SK-N-SH treated with all-trans-retinoic acid at 6 μM for 48 hours (cell line): ENCODE measurements around the gene GALNT17.

ENCODE experiments used
- ATAC-seq: fragments of 200-7000 bp; cut with Tn5 transposase; 3 replicates; pipeline ENCODE4 v1.9.1; 2020; ENCODE audit warnings: mild to moderate bottlenecking, moderate library complexity
- ARNTL ChIP-seq: fragments of 450-650 bp; formaldehyde crosslinking; IDR thresholded peaks from 2 replicates; pipeline ENCODE4 v1.5.0; 2020; ENCODE audit warnings: low read depth, mild to moderate bottlenecking, moderate library complexity, borderline replicate concordance
- BACH2 ChIP-seq: fragments of 250-450 bp; sonication (Bioruptor Pico); IDR thresholded peaks from 2 replicates; pipeline ENCODE4 v1.9.0; 2021; ENCODE audit warnings: mild to moderate bottlenecking, borderline replicate concordance
- CREB5 ChIP-seq: fragments of 250-450 bp; sonication (Bioruptor Pico); IDR thresholded peaks from 2 replicates; pipeline ENCODE4 v1.5.1; 2020; ENCODE audit warnings: low read depth, mild to moderate bottlenecking, moderate library complexity
- CSDC2 ChIP-seq: fragments of 250-450 bp; sonication (Bioruptor Pico); IDR thresholded peaks from 2 replicates; pipeline ENCODE4 v1.5.0; 2020; ENCODE audit warnings: mild to moderate bottlenecking, moderate library complexity
- CSRNP3 ChIP-seq: fragments of 250-450 bp; sonication (Bioruptor Pico); IDR thresholded peaks from 2 replicates; pipeline ENCODE4 v1.5.1; 2021; ENCODE audit warnings: mild to moderate bottlenecking, moderate library complexity
- ESRRG ChIP-seq: fragments of 250-450 bp; sonication (Bioruptor Pico); IDR thresholded peaks from 2 replicates; pipeline ENCODE4 v1.6.1; 2021; ENCODE audit warnings: mild to moderate bottlenecking
- ISL1 ChIP-seq: fragments of 250-450 bp; sonication (Bioruptor Pico); IDR thresholded peaks from 2 replicates; pipeline ENCODE4 v2.1.2; 2022; ENCODE audit warnings: mild to moderate bottlenecking, moderate library complexity
- OSR1 ChIP-seq: fragments of 250-450 bp; sonication (Bioruptor Pico); IDR thresholded peaks from 2 replicates; pipeline ENCODE4 v1.8.0; 2022; ENCODE audit warnings: moderate library complexity, mild to moderate bottlenecking, inconsistent platforms
- PATZ1 ChIP-seq: fragments of 250-450 bp; sonication (Bioruptor Pico); IDR thresholded peaks from 2 replicates; pipeline ENCODE4 v1.8.0; 2020; ENCODE audit warnings: mild to moderate bottlenecking, moderate library complexity, borderline replicate concordance
- POU6F1 ChIP-seq: fragments of 250-450 bp; sonication (Bioruptor Pico); IDR thresholded peaks from 2 replicates; pipeline ENCODE4 v1.8.0; 2021; ENCODE audit warnings: low read depth, mild to moderate bottlenecking, moderate library complexity, borderline replicate concordance
- PPARA ChIP-seq: fragments of 250-450 bp; sonication (Bioruptor Pico); IDR thresholded peaks from 2 replicates; pipeline ENCODE4 v1.5.0; 2020; ENCODE audit warnings: mild to moderate bottlenecking, borderline replicate concordance
- RARB ChIP-seq: fragments of 250-450 bp; sonication (Bioruptor Pico); IDR thresholded peaks from 2 replicates; pipeline ENCODE4 v1.8.0; 2021; ENCODE audit warnings: mild to moderate bottlenecking, moderate library complexity
- SNAI2 ChIP-seq: fragments of 250-450 bp; sonication (Bioruptor Pico); IDR thresholded peaks from 2 replicates; pipeline ENCODE4 v1.5.0; 2020; ENCODE audit warnings: mild to moderate bottlenecking, moderate library complexity
- TOX ChIP-seq: fragments of 250-450 bp; sonication (Bioruptor Pico); IDR thresholded peaks from 2 replicates; pipeline ENCODE4 v1.8.0; 2021; ENCODE audit warnings: mild to moderate bottlenecking, moderate library complexity, borderline replicate concordance
- TSHZ2 ChIP-seq: fragments of 250-450 bp; sonication (Bioruptor Pico); IDR thresholded peaks from 2 replicates; pipeline ENCODE4 v1.5.0; 2020; ENCODE audit warnings: mild to moderate bottlenecking, moderate library complexity
- ZC3H10 ChIP-seq: fragments of 250-450 bp; sonication (Bioruptor Pico); IDR thresholded peaks from 2 replicates; pipeline ENCODE4 v1.5.1; 2021; ENCODE audit warnings: mild to moderate bottlenecking, moderate library complexity
- ZFP3 ChIP-seq: fragments of 250-450 bp; sonication (Bioruptor Pico); IDR thresholded peaks from 2 replicates; pipeline ENCODE4 v1.5.0; 2020; ENCODE audit warnings: mild to moderate bottlenecking, moderate library complexity
- ZFP30 ChIP-seq: fragments of 450-650 bp; formaldehyde crosslinking; IDR thresholded peaks from 2 replicates; pipeline ENCODE4 v1.5.0; 2022; ENCODE audit warnings: mild to moderate bottlenecking, moderate library complexity
- ZNF565 ChIP-seq: fragments of 450-650 bp; formaldehyde crosslinking; conservative IDR thresholded peaks from 2 replicates; pipeline ENCODE4 v1.5.0; 2020; ENCODE audit warnings: low read depth, mild to moderate bottlenecking, moderate library complexity
- ZNF8 ChIP-seq: fragments of 450-650 bp; formaldehyde crosslinking; IDR thresholded peaks from 2 replicates; pipeline ENCODE4 v1.5.0; 2020; ENCODE audit warnings: mild to moderate bottlenecking, moderate library complexity

The GALNT17 gene

GRCh38 chr7:71184609-71185008 is 52.7 kb downstream of the GALNT17 start:
- no peak for ATAC-seq
- TF ChIP-seq SNAI2 (CRISPR knock-in tag) (no peak), ZNF8 (no peak), POU6F1 (CRISPR knock-in tag) (no peak), TSHZ2 (CRISPR knock-in tag) (no peak)

- TF ChIP-seq PATZ1 (no peak), BACH2 (CRISPR knock-in tag) (no peak), ZC3H10 (CRISPR knock-in tag) (no peak), ISL1 (CRISPR knock-in tag) (no peak), OSR1 (no peak), ZNF565 (no peak)
- ATAC-seq: no peak
Measured at GRCh38 chr7:71186535-71187057, 54.7 kb downstream of the GALNT17 start.

- no peak for ATAC-seq
Measured at GRCh38 chr7:71191771-71192170, 59.8 kb downstream of the GALNT17 start.

More at GRCh38 chr7:71191771-71192170, 59.8 kb downstream of the GALNT17 start:
- TF ChIP-seq CREB5 (CRISPR knock-in tag): no peak
- TF ChIP-seq BACH2 (CRISPR knock-in tag): no peak
- no peak for TF ChIP-seq ZC3H10 (CRISPR knock-in tag)
- TF ChIP-seq TSHZ2 (CRISPR knock-in tag): no peak
- no peak for TF ChIP-seq SNAI2 (CRISPR knock-in tag)
- no peak for TF ChIP-seq CSRNP3 (CRISPR knock-in tag)
- no peak for TF ChIP-seq ZNF8
- TF ChIP-seq ZNF565: no peak
- no peak for TF ChIP-seq RARB (CRISPR knock-in tag)
- TF ChIP-seq PATZ1: no peak
- no peak for TF ChIP-seq ZFP3 (CRISPR knock-in tag)
- no peak for TF ChIP-seq ARNTL (CRISPR knock-in tag)
- TF ChIP-seq ZFP30 (CRISPR knock-in tag): no peak
- no peak for TF ChIP-seq PPARA (CRISPR knock-in tag)
- TF ChIP-seq OSR1: no peak
- TF ChIP-seq CSDC2 (CRISPR knock-in tag): no peak
- TF ChIP-seq ISL1 (CRISPR knock-in tag): no peak
- no peak for TF ChIP-seq ESRRG (CRISPR knock-in tag)
- no peak for TF ChIP-seq TOX (CRISPR knock-in tag)
- TF ChIP-seq POU6F1 (CRISPR knock-in tag): no peak
- TF ChIP-seq, all 23 proteins: peak for 0
